GM12872 (cell line): Measurements from ENCODE around the gene GGNBP2.

Source experiments
- TF ChIP-seq, protein P1 (sequence below): IDR thresholded peaks from 3 replicates; pipeline ENCODE4 v1.5.1; 2011; ENCODE audit warnings: low read depth, mild to moderate bottlenecking, low read length, moderate library complexity; ENCODE audit not compliant: insufficient read depth

The GGNBP2 gene

DNA sequence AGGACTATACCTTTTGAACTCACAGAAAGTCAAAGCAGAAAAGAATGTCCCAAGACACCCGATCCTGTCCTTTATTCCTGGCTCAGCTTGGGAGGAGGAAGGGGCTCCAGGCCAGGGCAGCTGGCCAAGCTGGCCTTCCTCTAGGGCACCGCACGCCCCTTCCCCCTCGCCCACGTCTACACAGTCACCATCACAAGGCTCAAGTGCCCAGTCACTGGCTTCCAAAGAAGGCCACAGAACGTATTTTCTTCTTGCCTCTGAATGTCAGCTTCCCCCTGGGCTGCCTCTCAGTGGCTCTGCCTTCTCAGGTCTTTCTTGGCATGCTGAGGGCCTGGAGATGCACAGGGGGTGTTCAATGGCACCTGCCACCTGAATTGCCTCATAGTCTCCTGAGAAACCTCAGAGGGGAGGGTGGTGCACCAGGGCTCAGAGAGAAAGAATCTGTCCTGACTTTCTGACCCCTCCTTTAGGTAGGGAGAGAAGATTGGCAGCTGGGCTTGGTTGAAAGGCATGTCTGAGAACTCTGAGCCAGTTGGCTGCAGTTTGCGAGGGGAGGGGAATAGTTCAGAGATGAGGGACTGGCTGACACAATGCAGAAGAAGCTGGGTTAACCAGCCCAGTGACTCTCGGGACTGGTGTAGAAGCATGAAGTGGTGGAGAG, 49.1 kb downstream of the GGNBP2 start:
- TF ChIP-seq, protein P1, sequence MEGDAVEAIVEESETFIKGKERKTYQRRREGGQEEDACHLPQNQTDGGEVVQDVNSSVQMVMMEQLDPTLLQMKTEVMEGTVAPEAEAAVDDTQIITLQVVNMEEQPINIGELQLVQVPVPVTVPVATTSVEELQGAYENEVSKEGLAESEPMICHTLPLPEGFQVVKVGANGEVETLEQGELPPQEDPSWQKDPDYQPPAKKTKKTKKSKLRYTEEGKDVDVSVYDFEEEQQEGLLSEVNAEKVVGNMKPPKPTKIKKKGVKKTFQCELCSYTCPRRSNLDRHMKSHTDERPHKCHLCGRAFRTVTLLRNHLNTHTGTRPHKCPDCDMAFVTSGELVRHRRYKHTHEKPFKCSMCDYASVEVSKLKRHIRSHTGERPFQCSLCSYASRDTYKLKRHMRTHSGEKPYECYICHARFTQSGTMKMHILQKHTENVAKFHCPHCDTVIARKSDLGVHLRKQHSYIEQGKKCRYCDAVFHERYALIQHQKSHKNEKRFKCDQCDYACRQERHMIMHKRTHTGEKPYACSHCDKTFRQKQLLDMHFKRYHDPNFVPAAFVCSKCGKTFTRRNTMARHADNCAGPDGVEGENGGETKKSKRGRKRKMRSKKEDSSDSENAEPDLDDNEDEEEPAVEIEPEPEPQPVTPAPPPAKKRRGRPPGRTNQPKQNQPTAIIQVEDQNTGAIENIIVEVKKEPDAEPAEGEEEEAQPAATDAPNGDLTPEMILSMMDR = no peak

DNA sequence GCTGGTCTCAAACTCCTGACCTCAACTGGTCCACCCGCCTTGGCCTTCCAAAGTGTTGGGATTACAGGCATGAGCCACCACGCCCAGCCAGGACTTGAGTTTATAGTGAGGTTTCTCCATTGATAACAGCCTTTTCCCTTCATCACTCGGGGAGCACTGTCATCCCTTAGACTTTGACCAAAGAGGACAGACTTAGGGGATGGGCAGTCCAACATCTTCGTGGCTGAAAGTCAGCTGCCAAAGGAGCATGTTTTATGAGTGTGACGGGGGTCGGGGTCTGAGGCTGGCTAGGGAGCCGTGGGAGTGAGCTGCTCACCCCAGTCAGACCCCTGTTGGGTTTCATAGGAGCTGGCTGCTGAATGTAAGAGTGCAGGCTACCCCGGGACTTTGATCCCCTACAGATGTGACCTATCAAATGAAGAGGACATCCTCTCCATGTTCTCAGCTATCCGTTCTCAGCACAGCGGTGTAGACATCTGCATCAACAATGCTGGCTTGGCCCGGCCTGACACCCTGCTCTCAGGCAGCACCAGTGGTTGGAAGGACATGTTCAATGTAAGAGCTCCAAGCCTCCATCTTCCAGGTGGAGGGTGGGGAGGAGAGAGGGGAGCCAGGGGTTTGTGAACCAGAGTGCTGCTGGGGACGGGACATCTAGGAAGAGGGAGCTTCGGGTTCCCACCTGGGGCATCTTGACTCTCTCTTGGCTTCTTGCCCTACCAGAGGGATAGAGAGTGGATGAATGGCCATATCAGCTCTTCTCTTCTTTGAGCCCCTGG, 50.1 kb downstream of the GGNBP2 start:
- TF ChIP-seq, protein P1 = no peak

- TF ChIP-seq, protein P1 = no peak
These were observed 52.5 kb downstream of the GGNBP2 start for GRCh38 chr17:36597226-36597625.

DNA sequence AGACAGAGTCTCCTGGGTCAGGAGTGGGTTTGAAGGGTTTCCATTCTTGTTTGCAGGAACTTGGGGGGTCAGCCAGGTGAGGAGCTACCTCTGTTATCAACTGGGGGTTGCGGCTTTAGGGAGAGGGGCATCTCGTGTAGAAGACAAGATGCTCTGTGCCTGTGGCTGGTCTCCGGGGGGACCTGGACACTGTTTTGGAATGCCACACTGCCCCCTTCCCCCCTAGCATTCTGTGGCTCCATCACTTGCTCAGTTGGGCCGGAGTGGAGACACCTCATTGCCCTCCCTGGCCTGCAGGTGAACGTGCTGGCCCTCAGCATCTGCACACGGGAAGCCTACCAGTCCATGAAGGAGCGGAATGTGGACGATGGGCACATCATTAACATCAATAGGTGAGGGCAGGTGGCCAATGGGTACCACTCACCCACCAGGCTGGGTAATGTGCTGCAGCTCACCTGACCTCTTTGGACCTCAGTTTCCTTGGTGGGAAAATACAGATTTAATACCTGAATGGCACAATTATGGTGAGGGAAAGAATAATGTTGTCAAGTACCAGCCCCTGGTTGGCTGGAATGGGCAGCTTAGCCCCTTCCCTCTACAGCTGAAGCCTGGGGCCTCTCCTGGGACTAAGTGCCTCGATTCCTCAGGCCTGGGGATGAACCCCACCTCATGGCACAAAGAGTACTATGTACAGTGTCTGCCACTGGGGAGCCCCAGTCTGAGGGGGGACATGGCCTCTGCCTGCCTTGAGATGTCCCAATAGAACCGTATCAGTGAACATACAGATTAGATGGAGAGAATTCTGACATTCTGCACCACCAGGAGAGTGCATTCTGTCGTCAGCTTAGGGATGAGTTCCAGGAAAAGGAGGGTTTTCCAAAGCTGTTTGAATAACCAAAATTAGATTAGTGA, 53.4 kb downstream of the GGNBP2 start:
- TF ChIP-seq, protein P1 = no peak

GRCh38 chr17:36598951-36599401, 54.3 kb downstream of the GGNBP2 start:
- TF ChIP-seq, protein P1 = no peak

- TF ChIP-seq, protein P1 = no peak
These were observed 55.0 kb downstream of the GGNBP2 start for GRCh38 chr17:36599546-36600250.
